ELF-1 (cell line): Measurements from ENCODE around the gene CYTH4.
"Not testable (repeated sequence)": the region's sequence is repeated elsewhere in the genome, so short reads cannot be mapped to it uniquely, and the experiment has no call there.

ENCODE experiments used
- DNase-seq: peaks from one replicate; pipeline ENCODE4 v3.0.0-alpha.2; 2016; ENCODE audit warnings: low read depth, low spot score

Gene CYTH4

GRCh38 chr22:37282385-37282677 lies at the start of gene CYTH4:
TSS of gene CYTH4 (plus strand) at chr22:37282508. CDS start at chr22:37282570, 62 bp downstream.
- no peak for DNase-seq

GRCh38 chr22:37233371-37233750 lies 48.9 kb upstream of the CYTH4 start:
- not testable (repeated sequence) for DNase-seq

- DNase-seq = no peak
Measured at GRCh38 chr22:37233751-37234631, 48.3 kb upstream of the CYTH4 start.

- DNase-seq = no peak
Measured at GRCh38 chr22:37234736-37235711, 47.3 kb upstream of the CYTH4 start.

GRCh38 chr22:37235897-37236607 lies 46.3 kb upstream of the CYTH4 start:
- DNase-seq = no peak

- no peak for DNase-seq
Measured at GRCh38 chr22:37237371-37238268, 44.7 kb upstream of the CYTH4 start.

- no peak for DNase-seq
Measured at GRCh38 chr22:37239336-37240239, 42.7 kb upstream of the CYTH4 start.

GRCh38 chr22:37240240-37240940 lies 41.9 kb upstream of the CYTH4 start:
- no peak for DNase-seq

GRCh38 chr22:37240941-37241320 lies 41.4 kb upstream of the CYTH4 start:
- no peak for DNase-seq

GRCh38 chr22:37241351-37242142 lies 40.8 kb upstream of the CYTH4 start:
- DNase-seq = no peak

- peak; percentile 74 for DNase-seq
Measured at GRCh38 chr22:37242395-37242918, 39.9 kb upstream of the CYTH4 start.

GRCh38 chr22:37243402-37244113 lies 38.8 kb upstream of the CYTH4 start:
- no peak for DNase-seq

- DNase-seq = peak; percentile 73
Measured at GRCh38 chr22:37244114-37244921, 38.0 kb upstream of the CYTH4 start, which contains the start of gene RAC2. TSS of gene RAC2 (minus strand) at chr22:37244269. CDS start at chr22:37244148, 121 bp downstream.

GRCh38 chr22:37244922-37245722 lies 37.2 kb upstream of the CYTH4 start:
- DNase-seq = no peak

- no peak for DNase-seq
Measured at GRCh38 chr22:37245740-37246139, 36.6 kb upstream of the CYTH4 start.

GRCh38 chr22:37248251-37248650 lies 34.1 kb upstream of the CYTH4 start:
- no peak for DNase-seq
